ENCODE results near the gene THBS2.
"Not testable (repeated sequence)": the region's sequence is repeated elsewhere in the genome, so short reads cannot be mapped to it uniquely, and the experiment has no call there.

Gene THBS2

DNA sequence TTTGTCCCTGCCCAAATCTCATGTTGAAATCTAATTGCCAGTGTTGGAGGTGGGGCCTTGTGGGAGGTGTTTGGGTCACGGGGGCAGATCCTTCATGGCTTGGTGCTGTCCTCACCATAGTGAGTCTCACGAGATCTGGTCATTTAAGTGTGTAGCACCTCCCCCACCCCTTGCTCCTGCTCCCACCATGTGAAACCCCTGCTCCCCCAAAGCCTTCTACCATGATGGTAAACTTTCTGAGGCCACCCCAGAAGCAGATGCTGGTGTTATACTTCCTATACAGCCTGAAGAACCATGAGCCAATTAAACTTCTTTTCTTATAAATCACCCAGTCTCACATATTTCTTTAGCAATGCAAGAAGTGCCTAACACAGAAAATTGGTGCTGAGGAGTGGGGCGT lies 19.9 kb upstream of the THBS2 start:
- DNase-seq: no peak

DNA sequence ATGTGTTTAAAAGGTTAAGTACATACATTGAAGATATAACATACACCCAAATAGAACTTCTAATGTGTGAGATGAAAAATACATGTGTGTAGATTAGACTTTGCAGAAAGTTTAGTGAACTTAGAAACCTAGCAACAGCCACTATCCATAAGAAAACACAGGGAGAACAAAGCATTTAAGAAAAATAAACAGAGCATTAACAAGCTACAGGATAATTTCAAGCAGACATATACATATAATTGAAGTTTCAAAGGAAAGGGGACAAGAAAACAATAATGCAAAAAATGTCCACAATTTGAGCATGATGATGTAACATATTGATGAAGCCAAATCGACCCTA lies 18.2 kb upstream of the THBS2 start:
- DNase-seq: no peak

DNA sequence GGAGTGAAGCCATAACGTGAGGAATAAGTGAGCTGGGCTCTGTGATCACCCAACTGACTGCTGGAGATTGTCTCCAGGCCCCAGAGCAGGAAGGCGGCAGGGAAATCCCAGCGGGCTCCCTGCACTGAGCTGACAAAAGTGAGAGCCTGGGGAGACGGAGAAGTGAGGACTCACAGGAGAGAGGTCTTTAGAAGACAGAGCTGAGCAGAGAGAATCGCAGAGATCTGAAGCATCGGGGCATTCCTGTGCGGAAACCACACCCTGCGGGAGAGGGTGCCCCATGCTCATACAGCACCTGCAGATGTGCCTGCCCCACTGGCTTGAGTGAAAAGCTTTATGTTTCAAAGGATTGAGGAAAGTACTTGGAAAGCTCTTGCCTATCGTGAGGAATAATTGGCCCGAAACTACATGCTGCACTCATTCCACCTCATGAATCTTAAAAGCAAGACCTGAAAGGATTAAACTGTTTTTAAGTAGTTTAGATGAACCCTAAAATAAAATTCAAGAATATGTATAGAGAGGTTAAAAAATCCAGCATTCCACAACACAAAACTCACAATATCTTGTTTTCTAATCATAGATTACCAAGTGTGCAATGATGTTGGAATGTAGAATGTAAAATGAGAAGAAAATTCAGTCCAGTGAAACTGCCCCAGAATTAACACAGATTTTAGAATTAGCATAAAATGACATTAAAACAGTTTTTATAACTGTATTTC lies 17.7 kb upstream of the THBS2 start:
- no peak for DNase-seq

DNA sequence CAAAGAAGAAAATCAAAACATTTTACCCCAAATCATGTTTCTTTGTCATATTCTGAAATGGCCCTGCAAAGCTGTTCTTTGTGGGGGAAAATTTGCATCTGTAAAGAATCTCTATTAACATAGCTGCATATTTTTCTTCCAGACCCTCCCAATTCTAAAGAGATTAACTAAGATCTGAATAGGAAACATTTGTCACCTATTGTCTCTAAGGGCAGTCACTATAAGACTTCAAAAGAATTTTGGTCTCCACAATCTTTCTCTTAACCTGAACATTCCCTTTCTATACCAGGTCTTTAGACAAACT lies 16.4 kb upstream of the THBS2 start:
- DNase-seq: not testable (repeated sequence)

DNA sequence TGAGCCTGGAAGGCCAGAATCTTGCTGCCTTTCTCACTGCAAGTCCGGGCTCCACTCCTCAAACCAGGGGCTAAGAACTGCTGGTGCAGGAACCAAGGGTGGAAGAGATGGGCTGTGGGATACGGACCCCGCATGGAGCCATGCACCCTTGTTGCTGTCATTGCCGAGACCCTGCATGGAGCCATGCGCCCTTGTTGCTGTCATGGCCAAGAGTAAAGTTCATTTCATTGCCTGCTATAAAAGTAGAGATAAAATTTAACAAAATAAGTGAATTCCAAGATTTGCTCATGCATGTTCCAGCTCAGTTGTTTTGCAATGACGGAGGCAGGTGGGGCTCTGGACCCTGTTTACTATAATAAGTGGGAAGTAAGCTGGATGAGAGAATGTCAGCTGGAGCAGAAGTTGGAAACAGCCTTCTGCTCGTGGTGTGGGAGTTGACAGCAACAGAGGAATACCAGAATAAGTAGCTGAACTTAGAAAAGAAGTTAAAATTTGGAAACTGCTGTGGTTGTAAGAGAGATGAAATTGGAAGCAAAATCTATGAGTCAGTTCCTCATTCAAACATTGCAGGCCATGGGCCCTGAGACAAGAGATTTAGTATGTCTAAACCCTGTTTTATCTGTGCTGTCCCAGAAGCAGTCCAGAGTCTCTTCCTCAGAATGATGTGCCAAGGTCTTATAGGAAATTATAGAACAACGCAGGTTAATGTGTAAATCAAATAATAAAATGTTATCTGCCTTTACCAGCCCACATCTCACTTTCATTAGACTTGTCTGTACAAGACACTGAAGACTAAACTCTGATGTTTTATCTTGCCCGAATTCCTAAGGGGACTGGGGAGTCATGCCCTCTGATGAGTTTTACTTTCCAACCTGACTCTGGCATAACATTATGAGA lies 15.8 kb upstream of the THBS2 start:
- DNase-seq: no peak

DNA sequence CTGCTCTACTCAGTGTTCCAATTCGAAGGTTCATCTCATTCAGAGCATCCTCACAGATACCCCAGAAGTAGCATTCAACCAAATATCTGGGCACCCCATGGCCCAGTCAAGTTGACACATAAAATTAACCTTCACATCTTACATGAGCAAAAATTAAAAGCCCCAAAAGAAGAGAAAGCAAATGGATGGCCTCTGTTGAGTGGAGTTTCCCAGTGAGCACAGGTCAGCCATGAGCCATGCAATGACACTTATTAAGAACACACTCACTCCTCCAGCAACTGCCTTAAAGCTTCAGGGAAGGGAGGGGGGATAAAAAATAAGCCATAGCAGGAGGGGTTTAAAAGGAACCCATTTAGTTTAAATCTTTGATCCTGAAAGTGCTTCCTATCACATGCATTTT lies 14.6 kb upstream of the THBS2 start:
- DNase-seq: no peak

DNA sequence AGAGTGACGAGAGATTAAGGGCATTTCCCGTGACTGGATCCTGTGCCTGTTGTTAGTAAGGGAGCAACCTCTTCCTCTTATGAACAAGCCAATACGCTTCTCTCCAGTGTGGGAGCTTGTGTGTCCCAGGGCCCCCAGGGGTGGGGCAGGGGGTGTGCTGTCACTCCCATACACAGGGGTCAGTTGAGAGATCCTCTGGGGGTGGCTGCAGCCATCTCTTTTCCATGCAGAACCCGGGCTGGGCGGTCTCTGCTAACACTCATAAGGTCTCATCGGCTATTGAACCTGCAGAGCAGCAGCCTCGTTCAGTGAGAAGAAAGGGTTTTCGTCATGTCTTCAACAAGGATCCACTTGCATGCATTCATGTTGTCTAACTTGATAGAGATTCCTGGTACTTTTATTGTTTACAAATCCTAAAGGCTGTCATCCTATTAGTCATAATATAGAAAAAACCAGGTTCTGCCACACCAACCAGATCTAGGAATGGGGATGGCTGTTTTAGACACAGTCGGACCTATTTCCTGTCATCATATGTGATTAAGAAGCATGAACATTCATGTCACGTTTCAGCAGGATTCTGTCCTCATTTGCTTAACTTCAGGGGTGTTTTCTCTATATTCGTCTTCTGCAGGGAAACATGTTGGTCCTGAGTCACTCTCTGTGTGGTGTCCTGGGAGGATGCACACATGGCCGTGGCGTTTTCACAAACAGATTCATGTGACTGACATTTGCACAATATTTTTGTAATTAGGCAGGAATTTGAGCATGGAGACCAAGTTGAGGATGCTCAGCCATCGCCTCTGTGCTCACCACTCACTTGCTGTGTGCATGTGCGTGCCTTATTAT lies 13.3 kb upstream of the THBS2 start:
- DNase-seq: no peak

DNA sequence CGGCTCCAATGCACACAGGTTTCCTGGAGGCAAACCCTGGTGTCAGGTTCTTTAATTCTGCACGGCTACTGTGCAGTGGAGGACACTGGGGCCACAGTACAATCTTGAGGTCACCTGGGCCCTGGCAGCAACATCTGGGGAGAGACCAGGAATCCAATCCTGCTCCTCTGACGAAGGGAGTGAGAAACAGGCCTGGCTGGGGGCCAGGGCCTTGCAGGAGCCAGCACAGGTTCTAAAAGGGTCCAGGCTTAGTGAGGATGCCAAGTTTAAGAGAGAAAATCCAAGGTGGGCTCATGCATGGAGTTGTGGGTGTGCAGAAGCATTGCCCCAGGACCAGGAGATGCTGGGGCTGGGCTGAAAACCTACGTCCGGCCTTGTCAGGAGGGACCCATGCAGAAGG lies 12.6 kb upstream of the THBS2 start:
- no peak for DNase-seq

DNA sequence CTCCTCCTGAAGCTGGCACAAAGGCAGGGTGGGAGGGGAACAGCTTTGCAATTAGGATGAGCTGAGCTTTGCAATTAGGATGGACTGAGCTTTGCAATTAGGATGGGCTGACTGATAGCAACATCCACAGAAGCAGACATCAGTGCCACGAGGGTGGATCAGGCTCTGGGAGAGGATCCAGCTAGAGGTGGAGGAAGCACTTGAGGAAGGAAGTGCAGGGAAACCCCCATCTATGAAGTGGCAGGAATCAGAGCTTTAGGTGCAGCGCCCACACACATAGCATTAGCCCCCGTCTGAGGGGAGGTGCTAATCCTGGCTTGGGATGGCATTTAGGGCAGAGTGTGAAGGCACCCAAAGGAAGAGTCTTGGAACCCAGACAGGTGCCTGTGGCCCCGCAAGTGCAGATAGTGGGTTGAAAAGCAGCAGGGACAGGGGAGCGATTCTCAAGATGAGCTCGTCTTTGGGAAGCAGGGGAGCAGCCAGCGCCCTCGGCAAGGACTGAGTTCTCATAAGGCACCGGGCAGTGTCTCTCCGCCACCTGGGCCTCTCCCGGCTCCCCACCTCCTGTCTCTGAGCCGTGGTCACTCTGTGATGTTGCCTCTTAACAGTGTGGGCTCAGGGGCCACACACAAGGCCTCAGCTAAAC lies 12.0 kb upstream of the THBS2 start:
- DNase-seq: no peak

DNA sequence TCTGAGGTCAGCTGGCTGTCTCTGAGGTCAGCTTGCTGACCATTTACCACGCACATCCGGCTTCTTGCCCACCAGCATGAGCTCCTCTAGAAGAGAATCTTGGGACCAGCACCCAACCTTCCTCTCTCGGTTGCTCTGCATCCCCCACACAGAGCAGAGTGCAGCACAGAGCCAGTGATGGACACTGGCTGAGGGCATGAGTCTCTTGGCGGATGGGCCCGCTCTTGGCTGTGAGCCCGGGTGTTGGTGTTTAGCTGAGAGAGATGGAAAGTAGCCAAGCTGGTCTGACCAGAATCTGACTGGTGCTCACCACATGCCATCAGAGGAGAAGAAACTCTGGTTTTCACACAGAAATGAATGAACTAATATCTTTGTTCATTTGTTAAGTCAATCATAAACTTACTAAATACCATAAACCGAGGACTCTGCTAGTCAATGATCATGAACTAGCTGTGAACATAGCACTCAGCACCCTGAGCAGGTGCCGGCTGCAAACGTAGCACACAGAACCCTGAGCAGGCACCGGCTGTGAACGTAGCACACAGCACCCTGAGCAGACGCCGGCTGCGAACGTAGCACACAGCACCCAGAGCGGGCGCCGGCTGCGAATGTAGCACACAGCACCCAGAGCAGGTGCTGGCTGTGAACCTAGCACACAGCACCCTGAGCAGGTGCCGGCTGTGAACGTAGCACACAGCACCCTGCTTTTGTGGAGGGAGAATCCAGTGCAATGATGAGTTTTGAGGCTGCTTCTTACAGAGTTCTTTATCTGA lies 10.4 kb upstream of the THBS2 start:
- DNase-seq: no peak

DNA sequence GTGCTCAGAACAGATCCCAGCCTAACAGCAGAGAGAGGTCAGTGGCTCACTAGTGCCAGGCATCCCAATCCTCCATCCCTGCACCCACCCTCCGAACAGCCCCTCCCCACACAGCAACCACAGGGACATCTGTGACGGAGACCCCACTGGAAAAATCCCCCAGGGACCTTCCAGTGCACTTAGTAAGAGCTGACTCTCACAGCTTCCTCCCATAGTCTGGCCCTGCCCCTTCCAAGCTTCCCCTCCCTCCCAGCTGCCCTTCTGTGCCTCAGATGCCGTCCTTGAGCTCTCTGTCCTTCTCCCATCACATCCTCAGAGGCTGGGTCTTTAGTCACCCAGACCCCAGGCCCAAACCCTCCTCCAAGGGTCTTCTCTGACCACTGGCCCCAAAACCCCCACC lies 9.7 kb upstream of the THBS2 start:
- DNase-seq: no peak

DNA sequence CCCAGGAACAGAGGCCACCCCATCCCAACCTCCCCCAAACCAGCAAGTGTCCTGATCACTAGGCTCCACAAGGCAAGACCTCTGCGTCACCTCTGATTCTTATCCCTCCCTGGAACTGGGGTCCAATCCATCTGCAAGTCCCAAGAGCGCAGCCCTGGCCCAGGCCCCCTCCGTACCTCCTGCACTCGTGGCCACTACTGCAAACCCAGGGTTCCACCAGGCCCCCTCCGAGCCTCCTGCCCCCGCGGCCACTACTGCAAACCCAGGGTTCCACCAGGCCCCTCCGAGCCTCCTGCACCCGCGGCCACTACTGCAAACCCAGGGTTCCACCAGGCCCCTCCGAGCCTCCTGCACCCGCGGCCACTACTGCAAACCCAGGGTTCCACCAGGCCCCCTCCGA lies 9.0 kb upstream of the THBS2 start:
- not testable (repeated sequence) for DNase-seq

DNA sequence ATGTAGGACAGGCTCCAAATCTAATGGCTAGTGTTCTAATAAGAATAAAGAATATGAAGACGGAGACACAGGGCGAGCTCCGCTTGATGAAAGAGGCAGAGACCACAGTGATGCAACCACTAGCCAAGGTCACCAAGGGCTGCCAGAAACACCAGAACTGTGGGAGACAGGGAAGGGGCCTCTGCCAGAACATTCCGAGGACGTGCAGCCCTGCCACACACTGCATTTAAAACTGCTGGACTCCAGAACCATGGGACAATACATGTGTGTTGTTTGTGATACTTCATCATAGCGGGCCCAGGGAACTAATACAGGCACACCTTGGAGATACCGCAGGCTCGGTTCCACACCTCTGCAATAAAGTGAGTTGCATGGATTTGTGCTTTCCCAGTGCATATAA lies 2.9 kb upstream of the THBS2 start:
- DNase-seq: no peak

DNA sequence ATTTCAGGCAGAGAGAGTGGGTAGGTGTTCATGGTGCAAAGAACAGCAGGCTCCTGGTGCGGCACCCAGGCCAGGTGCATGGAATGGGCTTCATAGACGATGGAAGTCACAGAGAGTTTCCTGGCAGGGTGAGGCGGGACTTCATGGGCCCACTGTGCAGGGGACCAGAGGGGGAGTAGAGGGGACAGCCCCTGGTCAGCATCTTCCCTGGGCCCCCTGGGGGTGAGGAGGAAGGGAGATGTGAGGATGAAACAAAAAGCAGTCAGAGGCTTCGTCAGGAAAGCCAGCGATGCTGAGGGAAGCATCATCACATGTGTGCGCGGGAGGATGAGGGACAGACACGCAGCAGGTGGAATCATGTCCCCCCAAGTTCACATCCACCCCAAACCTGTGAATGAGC lies 2.4 kb upstream of the THBS2 start:
- no peak for DNase-seq

DNA sequence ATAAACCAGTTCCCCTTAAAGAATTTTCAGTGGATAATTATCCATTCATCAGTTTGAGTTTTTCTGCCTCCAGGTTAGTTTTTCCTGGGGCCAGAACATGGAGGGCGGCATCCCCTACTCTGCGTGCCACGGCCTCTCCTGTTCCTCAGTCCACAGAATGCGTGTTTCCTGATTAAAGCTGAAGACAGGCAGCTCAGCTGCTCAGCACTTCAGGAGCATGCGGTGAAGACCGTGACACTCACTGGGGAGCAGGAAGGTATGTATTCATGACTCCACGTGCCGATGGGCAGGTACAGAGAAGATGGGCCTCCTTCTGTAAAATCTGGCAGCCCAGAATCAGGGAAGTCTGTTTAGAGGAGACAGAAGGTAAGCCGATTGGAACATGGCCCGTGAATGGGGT lies 2.0 kb upstream of the THBS2 start:
- no peak for DNase-seq

DNA sequence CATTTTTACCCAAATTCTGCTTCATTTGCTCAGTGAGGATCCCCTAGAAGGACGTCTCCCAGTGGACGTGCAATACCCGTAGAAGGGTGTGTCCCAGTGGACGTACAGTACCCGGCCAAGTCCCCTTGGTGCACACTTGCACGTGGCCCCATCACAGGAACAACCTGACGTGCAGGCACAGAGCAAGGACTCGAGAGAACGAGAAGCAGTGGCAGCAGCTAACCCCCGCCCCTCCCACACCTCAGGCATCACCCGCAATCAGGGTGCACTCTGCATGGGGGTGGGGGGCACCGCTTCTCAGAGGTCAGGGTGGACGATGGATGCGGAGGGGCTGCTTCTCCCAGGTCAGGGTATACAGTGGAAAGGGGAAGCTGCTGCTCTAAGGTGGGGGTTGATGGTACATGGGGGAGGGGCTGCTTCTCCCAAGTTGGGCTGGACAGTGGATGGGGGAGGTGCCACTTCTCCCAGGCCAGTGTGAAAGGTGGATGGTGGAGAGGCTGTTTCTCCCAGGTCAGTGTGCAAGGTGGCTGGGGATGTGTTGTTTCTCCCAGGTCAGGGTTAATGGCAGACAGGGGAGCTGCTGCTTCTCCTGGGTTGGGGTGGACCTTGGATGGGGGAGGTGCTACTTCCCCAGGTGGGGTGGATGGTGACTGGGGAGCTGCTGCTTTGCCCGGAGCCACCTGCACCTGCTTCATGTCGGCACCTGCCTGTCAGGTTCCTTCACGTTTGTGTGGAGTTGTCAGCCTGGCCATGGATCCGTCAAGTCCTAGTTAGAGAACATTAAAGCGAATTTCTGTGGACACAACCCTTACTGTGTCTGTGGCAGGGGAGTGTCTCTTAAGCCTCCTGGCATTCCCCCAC lies 1.0 kb upstream of the THBS2 start:
- no peak for DNase-seq

DNA sequence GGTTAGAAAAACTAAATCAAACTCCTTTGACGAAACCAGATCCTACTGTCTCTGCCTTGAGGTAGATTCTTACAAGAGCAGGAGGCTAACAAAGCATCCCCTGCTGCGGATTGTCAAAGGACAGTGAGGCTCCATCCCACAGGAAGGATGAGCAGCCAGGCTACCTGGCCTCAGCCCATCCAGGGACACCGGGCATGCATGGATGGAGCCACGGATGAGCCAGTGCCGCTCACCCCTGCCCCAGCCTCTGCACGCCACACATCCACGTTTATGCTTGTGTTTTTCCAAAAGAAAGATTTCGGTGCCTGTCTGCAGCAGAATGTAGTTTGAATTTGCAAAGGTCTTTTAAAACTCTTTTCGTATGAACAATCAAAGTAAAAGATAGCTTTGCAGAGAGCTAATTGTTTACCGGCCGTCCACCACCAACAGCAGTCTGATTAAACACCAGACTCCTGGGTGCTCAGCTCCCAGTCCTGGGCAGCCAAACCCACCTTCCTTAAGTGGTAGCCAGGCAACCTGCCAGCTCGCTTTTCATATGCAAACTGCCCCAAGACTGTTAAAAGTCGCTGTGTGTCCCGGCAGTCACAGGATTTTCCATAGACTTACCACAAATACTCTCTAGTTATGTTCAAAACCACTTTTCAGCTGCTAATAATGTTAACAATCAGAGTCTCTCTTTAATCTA lies 999 bp downstream of the THBS2 start:
- peak; percentile 30 for DNase-seq

DNA sequence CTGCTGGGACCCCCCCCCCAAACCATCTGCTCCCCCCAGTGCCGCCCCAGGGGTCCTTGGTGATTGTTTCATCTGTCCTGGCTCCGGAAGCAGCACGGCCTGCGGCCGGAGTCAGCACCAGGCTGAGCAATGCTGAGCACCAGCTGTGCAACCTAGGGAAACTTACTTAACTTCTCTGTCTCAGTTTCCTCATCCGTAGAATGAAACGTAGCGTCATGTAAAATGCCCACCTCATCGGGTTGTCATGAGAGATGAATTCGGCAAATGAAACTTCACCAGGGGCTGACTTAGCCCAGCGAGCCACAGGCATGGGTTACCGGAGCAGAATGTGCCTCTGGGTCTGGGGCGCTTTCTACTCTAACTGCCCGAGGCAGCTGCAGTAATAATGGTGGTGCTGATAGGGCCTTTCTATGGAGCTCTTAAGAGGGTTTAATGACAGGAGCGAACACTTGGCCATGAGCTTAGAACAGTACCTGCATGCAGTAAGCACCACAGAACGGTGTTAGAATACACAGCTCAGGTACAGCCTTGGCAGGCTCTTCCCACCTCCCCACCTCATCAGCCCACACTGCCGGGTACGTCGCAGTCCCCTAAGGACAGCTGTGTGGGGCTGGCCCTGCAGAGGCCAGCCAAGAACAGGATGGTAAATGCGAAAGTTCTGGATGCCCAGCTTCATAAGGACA lies 1.7 kb downstream of the THBS2 start:
- DNase-seq: no peak

DNA sequence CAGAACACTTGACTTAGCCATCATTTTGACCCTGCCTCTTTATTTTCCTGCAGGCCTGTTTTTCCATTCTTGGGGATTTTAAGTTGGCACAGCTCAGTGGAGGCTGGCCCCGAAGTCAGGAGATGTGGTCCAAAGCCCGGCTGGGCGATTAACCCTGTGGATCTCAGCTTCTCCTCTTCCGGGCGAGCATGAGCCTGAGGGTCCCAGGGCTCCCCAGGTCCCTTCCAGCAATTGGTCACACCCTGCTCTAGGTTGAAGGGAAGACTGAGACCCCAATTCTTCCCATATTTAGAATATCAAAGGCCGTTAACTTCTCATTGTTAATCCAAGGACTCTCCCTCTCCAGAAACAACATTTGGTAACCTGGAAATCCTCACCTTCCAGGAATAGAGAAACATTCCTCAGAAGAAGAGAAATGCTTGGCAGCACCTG lies 2.3 kb downstream of the THBS2 start:
- DNase-seq: no peak

DNA sequence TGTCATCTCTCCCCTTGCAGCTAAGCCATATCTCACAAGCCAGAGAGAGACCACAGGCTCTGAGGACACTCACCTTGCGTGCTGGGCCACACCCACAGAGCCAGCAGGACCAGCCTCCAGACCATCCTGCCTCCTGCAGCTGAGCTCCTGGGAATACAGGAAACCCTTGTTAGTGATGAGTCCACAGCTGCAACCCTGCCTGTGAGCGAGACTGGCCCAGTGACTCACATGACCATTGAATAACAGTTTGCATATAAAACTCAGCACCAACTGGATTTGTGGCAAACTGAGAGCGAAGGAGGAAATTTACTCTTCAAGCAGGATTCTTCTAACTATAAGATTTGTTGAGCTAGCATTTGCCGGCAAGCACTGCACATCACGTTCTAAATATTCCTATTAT lies 3.0 kb downstream of the THBS2 start:
- no peak for DNase-seq
